NCI-H82 treated with DMSO at 0.1 percent for 48 hours (cell line): ENCODE measurements around the gene SEMA4A.
A peak's percentile ranks its signal among the peaks of the same experiment; 100 is the strongest.
"Not testable (repeated sequence)": the region's sequence is repeated elsewhere in the genome, so short reads cannot be mapped to it uniquely, and the experiment has no call there.

Experiments
- DNase-seq: peaks from one replicate; lab custom pipeline; 2025; ENCODE audit not compliant: unreplicated experiment; lab: John Stamatoyannopoulos, UW

The SEMA4A gene

DNA sequence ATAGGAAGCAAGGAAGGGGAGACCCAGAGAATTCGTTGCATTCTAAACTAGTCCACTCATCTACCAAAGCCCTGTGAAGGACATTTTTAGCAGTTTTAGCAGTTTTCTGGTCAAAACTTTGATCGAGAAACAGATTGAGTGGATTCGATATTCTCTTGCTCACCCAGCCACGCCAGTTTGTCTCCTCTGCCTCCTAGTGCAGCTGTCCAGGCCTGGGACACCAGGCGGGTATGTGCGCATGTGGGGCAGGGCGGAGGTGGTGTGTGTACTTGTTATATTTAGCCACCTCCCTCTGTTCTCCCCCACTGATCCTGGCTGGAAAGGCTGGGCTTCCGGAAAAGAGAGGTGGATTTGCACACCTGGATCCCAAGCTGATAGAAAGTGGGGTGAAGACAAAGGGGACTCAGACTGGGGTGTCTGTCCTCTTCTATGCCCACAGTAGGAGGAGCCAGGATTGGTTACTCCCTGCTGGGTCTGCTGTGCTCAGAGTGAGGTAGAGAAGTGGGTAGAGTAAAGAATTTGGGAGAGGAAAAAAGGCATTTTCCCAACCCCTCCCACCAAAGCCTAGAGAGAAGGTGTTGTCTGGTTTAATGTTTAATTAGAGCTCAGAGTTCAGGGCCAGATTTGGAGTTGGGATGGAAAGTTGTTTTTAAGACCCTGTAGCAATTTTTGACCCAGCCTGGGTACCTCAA is 35.1 kb upstream of the SEMA4A start:
- DNase-seq: no peak

DNA sequence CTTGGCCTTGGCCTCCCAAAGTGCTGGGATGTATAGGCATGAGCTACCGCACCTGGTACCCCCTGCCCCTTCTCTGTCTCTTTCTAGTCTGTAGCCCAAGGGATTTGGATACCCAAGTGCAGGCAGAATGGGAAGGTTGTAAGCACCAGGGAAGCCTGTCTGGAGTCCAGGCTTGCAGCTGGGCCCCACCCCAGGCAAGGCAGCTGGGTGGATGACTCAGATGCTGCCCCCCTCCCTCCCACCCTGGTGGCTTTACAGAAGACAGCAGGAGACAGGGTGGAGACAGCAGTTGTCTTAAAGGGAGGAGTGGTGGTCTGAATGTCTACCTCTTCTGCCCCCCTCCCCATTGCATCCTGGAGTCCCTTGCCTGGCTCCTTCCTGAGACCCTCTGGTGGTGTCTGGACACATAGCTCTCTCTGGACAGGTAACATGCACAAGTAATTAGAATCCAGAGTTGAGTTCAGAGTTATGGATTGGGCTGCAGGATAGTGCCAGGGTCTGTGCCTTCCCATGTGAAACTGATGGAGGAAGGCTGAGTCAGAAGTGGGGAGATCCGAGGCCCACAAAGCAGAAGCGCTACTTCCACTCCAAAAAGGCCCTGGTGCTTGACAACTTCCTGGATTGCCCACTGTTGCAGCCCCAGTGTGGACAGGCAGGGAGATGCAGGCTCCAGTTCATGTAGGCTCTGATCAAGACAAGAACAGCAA is 33.7 kb upstream of the SEMA4A start:
- no peak for DNase-seq

DNA sequence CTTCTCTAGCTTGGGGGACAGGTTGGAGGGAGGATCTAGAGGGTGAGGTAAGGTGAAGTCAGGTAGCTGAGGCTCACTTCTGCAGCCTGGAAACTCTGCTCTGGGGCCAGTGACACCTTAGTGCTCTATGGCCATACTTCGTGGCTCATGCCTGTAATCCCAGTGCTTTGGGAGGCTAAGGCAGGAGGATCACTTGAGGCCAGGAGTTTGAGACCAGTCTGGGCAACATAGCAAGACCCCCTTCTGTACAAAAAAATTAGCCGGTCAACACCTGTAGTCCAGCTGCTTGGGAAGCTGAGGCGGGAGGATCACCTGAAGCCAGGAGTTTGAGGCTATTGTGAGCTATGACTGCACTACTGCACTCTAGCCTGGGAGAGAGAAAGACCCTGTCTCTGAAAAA is 33.1 kb upstream of the SEMA4A start:
- no peak for DNase-seq

GRCh38 chr1:156121005-156121404 is 32.4 kb upstream of the SEMA4A start:
- not testable (repeated sequence) for DNase-seq

GRCh38 chr1:156121457-156121856 is 31.9 kb upstream of the SEMA4A start:
- no peak for DNase-seq

GRCh38 chr1:156122086-156122485 is 31.3 kb upstream of the SEMA4A start:
- no peak for DNase-seq

DNA sequence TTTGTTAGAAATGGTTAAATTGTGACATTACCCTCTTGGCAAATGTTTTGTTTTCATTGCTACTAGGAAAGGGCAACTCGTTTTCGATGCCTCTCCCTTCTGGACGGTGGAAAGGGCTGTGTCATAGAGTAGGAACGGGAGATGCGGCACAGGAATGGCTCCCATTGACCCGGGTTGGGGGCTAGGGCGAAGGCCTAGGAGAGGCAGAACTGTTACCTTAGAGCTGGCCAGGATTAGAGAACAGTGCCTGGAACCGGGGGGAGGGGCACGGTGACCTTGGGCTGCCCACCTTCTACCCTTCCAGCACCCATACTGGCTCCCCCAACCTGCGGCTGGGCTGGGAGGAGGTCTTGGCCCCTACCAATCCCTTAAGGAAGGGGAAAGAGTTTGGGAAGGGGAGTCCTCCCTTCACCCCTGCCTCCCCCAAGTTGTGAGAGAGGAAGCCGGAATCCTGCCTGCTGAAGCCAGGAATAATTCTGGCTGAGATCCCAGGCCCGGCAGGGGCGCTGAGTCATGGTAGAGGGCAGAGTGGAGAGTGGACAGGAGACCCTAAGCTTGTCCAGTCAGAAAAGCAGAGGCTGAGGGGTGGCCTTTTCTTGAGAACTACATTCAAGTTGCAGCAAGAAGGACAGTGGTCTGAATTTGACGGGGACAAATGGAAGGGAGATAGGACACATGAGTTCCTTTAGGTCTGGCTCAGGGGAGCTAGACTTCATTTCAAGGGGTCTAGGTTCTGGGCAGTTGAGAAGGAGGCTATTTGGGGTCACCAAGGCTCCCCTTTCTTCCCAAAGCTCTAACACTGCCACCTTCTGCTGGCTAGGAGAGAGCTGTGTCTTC is 30.6 kb upstream of the SEMA4A start:
- peak; percentile 28 for DNase-seq

DNA sequence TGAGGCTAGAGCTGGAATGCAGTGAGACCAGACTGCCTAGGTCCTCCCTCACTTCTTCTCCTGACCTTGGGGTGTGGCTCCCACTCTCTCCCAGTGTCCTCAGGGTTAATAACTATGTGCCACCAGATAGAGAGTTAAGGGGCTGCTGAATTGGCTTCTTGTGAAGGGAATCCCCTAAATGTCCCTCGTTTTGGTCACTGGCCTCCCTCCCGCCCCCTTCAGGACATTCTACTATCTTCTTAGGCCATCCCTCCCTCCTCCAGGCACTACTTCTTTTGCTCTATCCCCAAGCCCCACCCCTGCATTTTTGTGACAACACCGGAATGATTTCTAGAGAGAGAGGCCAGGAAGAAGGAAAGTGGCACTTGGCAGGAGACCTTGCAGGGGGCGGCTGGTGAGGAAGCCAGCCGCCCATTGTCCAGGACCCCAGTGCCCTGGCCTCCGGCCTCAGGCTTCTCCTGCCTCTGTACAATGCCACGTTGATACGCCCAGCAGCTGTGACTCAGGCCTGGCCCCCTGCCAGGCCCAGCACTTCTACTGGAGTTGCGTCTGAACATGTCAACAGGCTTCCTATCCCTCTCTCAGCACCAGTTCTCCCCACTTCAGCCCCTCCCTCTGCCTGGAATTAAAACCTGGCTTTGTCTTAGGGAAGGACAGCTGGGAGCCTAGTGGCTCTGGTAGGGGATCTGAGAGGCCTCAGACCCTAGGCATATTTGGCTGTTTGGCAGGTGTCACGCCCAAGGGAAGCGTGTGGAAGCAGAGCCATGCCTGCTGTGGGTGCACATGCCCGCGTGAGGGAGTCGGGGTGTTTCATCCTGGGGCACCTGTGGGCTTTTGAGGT is 29.8 kb upstream of the SEMA4A start:
- peak; percentile 99 for DNase-seq

- DNase-seq: no peak
These were observed 28.6 kb upstream of the SEMA4A start for GRCh38 chr1:156124557-156125483.

DNA sequence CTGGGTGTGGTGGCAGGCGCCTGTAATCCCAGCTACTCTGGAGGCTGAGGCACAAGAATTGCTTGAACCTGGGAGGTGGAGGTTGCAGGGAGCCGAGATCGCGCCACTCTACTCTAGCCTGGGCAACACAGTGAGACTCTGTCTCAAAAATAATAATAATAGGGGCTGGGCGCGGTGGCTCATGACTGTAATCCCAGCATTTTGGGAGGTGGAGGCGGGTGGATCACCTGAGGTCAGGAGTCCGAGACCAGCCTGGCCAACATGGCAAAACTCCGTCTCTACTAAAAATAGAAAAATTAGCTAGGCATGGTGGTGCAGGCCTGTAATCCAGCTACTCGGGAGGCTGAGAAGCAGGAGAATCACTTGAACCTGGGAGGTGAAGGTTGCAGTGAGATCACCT is 27.8 kb upstream of the SEMA4A start:
- not testable (repeated sequence) for DNase-seq

DNA sequence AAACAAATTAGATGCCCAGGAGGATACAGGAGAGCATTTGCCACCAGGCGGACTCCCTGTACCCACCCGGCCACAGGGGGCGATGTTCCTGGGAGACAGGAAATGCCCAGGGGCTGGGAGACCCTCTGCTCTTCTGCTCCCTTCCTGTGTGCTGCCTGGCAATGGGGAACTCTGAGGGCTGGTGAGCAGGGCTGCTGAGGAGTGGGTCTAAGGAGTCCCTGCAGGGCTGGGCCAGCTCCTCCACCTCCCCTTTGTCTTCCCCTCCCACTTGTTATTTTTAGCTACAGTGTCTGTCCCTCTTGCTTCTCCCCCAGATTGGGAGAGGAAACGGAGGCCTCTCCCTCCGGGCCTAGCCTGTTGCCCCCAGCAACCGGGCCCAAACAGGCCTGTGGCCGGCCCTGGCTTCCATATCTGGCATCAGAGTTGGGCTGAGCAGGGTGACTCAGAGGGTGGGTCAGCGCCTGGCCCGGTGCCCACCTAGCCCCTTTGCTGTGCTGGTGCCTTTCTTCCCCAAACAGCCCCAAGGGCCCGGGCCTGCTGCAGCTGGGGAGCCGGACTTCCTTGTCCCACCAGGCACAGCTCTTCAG is 27.2 kb upstream of the SEMA4A start:
- DNase-seq: no peak

- DNase-seq: no peak
These were observed 26.5 kb upstream of the SEMA4A start for GRCh38 chr1:156126630-156127534.

DNA sequence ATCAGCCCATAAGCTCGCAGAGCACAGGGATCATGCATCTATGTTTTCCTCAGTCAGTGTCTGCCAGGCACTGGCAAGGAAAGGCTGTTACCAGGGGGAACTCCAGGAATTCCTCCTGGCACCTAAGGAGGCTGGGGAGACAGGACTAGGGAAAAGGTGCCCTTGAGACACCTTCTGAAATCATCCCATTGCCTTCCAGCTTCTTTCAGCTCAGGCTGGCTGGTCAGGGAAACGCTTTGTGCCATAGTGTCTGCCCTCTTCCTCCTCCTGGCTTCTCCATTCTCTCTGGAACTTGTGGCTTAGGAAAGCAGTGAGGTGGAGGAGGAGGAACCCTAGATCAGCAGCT is 25.1 kb upstream of the SEMA4A start:
- no peak for DNase-seq

GRCh38 chr1:156128654-156129597 is 24.5 kb upstream of the SEMA4A start:
- DNase-seq: no peak

- peak; percentile 53 for DNase-seq
These were observed 23.5 kb upstream of the SEMA4A start for GRCh38 chr1:156129687-156130577.

GRCh38 chr1:156130578-156130942 is 22.8 kb upstream of the SEMA4A start:
- no peak for DNase-seq
